ENCODE results near the gene ERCC2.

Gene ERCC2

GRCh38 chr19:45406226-45407090 is 36.1 kb upstream of the ERCC2 start, which contains the start of gene POLR1G:
TSS of gene POLR1G (plus strand) at chr19:45406644. CDS start at chr19:45406697, 53 bp downstream.
- Mint-ChIP-seq H3K9me3 (no peaks in the 10 kb centered on the region), H3K27me3 (peaks cover 22 to 27% of the 10 kb centered on the region in 2 donors), H3K36me3 (peaks cover 14 to 24% of the 10 kb centered on the region in 2 donors), H3K27ac (peak within 1 kb of the TSS; percentile 98), H3K4me3 (peak within 1 kb of the TSS; percentile 90), H3K4me1 (peaks cover 40 to 64% of the 10 kb centered on the region in 2 donors)
- peak; percentile 78 for DNase-seq
- peak; percentile 81 to 83 for ATAC-seq (replicated peaks)

DNA sequence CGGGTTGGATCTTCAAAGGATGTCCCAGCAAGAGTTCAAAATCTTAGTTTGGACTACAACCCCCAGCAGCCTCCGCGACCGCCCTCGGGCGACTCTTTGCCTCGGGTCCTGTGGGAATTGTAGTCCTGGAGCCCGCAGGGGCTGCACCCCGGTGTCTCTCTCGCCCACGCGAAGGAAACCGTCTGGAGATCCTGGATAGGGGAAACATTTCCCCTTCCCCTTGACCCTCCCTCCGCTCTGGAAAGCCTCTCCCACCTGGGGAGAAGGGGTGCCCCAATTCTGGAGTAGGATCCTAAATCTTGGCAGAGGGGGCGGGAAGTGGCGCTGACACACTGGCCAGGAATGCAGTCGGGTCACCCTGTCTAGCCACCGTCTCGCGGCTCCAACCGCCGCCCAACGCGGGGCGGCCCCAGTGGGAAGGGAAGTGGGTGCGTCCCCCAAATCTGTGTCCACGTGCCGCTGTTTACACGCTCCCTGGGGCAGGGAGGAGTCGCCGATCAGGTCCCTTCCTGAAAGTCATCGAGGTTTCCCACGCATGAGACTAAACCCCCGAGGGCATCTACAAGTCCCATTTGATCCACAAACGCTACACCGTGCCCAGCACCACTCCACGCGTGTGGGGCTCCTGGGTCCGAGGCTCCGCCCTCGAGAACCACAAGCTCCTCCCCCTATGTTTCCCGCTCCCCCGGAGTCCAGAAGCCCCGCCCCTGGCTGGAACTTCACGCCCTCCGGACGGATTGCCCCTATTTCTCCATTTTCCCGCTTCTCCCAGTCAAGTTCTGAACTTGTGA is 35.3 kb upstream of the ERCC2 start:
- no peaks in the 10 kb centered on the region for H3K9me3 Mint-ChIP-seq
- H3K27ac Mint-ChIP-seq = peak overlapping the region; percentile 98
- H3K4me3 Mint-ChIP-seq = peak overlapping the region; percentile 90
- H3K27me3 Mint-ChIP-seq = peaks cover 22 to 27% of the 10 kb centered on the region in 2 donors
- H3K36me3 Mint-ChIP-seq = peaks cover 11 to 19% of the 10 kb centered on the region in 2 donors
- H3K4me1 Mint-ChIP-seq = peaks cover 40 to 64% of the 10 kb centered on the region in 2 donors
- ATAC-seq (replicated peaks) (peak; percentile 67 to 71), DNase-seq (peak; percentile 81)

- ATAC-seq (replicated peaks) = no peak
- Mint-ChIP-seq H3K27me3 (peaks cover 27 to 28% of the 10 kb centered on the region in 2 donors), H3K4me1 (peaks cover 38 to 64% of the 10 kb centered on the region in 2 donors), H3K36me3 (peaks cover 11 to 15% of the 10 kb centered on the region in 2 donors), H3K4me3 (peak within 1 kb of the TSS; percentile 90), H3K9me3 (no peaks in the 10 kb centered on the region), H3K27ac (peak within 1 kb of the TSS; percentile 98)
- DNase-seq = peak; percentile 29
Measured at GRCh38 chr19:45404557-45405434, 34.4 kb upstream of the ERCC2 start, which contains the start of gene PPP1R13L. TSS of gene PPP1R13L (minus strand) at chr19:45405069. CDS start at chr19:45398318, 6,751 bp downstream.

- Mint-ChIP-seq H3K9me3 (no peaks in the 10 kb centered on the region), H3K27ac (peak overlapping the region; percentile 98), H3K27me3 (peaks cover 27 to 28% of the 10 kb centered on the region in 2 donors), H3K4me3 (peak overlapping the region; percentile 90), H3K36me3 (peaks cover 8 to 10% of the 10 kb centered on the region in 2 donors), H3K4me1 (peaks cover 34 to 57% of the 10 kb centered on the region in 2 donors)
- DNase-seq (peak; percentile 40), ATAC-seq (replicated peaks) (no peak)
Measured at GRCh38 chr19:45403781-45404556, 33.6 kb upstream of the ERCC2 start.

- no peak for ATAC-seq (replicated peaks)
- Mint-ChIP-seq H3K4me1 (peaks cover 30 to 55% of the 10 kb centered on the region in 2 donors), H3K27me3 (peaks cover 32 to 34% of the 10 kb centered on the region in 2 donors), H3K4me3 (no peak overlapping the region), H3K9me3 (no peaks in the 10 kb centered on the region), H3K27ac (no peak overlapping the region), H3K36me3 (peaks cover under 1 to 3% of the 10 kb centered on the region in 2 donors)
- DNase-seq = no peak
Measured at GRCh38 chr19:45403272-45403671, 32.9 kb upstream of the ERCC2 start.

- peak overlapping the region in 1 of 2 donors; percentile 29 for H3K4me3 Mint-ChIP-seq
- no peak for DNase-seq
- no peak for ATAC-seq (replicated peaks)
- H3K9me3 Mint-ChIP-seq = no peaks in the 10 kb centered on the region
- no peaks in the 10 kb centered on the region for H3K36me3 Mint-ChIP-seq
- H3K27me3 Mint-ChIP-seq = peaks cover 39 to 40% of the 10 kb centered on the region in 2 donors
- H3K27ac Mint-ChIP-seq = no peak overlapping the region
- H3K4me1 Mint-ChIP-seq = peaks cover 25 to 55% of the 10 kb centered on the region in 2 donors
Measured at GRCh38 chr19:45402298-45403061, 32.1 kb upstream of the ERCC2 start.

DNA sequence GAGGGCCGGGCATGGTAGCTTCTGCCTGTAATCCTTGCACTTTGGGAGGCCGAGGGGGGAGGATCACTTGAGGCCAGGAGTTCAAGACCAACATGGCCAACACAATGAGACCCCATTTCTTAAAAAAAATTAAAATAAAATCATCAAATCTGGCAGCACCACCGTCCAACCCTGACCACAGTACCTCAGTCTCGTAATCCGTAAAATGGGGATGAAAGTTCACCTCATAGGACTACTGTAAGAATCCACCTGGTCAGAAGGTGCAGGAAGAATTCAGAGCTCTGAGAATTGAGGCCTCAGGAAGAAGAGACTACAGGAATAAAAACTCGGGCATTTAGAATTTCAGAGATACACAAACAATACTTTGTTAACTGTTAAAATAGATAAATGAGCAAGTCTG is 31.4 kb upstream of the ERCC2 start:
- Mint-ChIP-seq H3K4me3 (no peak overlapping the region), H3K27me3 (peaks cover 46 to 47% of the 10 kb centered on the region in 2 donors)

DNA sequence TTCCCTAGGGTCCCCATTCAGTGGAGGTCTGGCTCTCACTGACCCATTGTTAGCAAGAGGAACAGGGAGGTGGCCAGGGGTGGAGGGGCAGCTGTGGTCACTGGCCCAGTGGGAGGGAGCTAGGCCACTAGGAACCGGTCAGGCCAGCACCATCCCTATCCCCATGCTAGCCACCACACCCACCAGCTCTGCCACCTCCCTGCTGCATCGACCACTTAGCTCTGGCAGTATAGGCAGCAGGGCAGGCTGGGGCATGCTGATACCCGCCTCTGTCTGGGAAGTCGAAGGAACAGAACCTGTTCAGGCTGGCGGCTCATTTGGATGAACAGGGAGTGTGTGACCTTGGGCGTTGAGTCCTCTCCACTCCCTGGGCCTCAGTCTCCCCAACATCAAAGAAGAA is 29.8 kb upstream of the ERCC2 start:
- no peaks in the 10 kb centered on the region for H3K36me3 Mint-ChIP-seq
- no peak overlapping the region for H3K27ac Mint-ChIP-seq
- H3K4me1 Mint-ChIP-seq = peaks cover 22 to 52% of the 10 kb centered on the region in 2 donors

More for the DNA sequence above, 31.4 kb upstream of the ERCC2 start:
- Mint-ChIP-seq H3K9me3 (no peaks in the 10 kb centered on the region), H3K4me1 (peaks cover 23 to 53% of the 10 kb centered on the region in 2 donors), H3K27ac (no peak overlapping the region), H3K36me3 (no peaks in the 10 kb centered on the region)
- no peak for ATAC-seq (replicated peaks)
- DNase-seq = no peak

GRCh38 chr19:45395821-45396617 is 25.6 kb upstream of the ERCC2 start:
- Mint-ChIP-seq H3K27me3 (peaks cover 37 to 40% of the 10 kb centered on the region in 2 donors), H3K4me1 (peaks cover 9 to 25% of the 10 kb centered on the region in 2 donors), H3K4me3 (no peak overlapping the region), H3K27ac (peak overlapping the region; percentile 22), H3K36me3 (no peaks in the 10 kb centered on the region), H3K9me3 (no peaks in the 10 kb centered on the region)
- ATAC-seq (replicated peaks) (no peak), DNase-seq (no peak)

More for the DNA sequence above, 29.8 kb upstream of the ERCC2 start:
- ATAC-seq (replicated peaks) = no peak
- no peaks in the 10 kb centered on the region for H3K9me3 Mint-ChIP-seq
- H3K4me3 Mint-ChIP-seq = no peak overlapping the region
- no peak for DNase-seq
- H3K27me3 Mint-ChIP-seq = peaks cover 59% of the 10 kb centered on the region in 2 donors

DNA sequence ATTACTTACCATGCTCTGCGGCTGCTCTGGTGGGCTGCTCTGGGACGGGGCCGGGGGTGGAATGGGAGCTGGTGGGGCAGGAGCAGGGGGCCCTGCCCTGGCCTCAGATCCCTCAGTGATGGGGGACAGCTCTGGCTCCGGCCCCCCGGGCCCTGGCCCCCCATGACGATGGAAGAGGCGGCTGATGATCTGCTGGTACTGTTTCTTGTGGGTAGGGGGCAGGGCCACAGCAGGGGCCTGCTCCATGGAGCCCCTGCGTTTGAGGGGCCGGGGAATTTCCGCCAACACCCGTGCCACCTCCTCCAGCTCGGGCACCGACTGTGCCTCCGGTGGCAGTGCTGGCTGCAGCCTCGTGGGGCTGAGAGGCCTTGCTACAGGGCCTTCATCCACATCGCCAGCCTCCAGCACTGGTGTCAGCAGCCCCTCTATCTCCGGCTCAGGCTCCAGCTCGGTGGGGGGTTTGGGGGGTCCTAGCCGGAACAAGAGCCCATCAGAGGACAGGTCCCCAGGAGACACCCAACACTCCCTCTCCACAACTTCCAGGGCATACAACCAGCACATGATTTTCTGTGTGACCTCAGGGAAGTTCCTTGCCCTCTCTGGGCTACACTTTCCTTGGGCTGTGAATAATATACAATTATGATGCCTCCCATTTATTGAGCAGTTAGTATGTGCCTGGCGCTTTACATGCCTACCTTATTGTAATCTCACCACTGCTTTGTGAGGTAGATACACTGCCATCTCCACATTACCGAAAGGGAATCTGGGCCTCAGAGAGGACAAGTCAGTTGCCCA is 21.7 kb upstream of the ERCC2 start:
- Mint-ChIP-seq H3K4me1 (peaks cover 5 to 16% of the 10 kb centered on the region in 2 donors), H3K27ac (peak overlapping the region; percentile 31), H3K36me3 (no peaks in the 10 kb centered on the region), H3K4me3 (no peak overlapping the region), H3K9me3 (no peaks in the 10 kb centered on the region), H3K27me3 (peaks cover 19 to 20% of the 10 kb centered on the region in 2 donors)
- DNase-seq (no peak), ATAC-seq (replicated peaks) (no peak)

GRCh38 chr19:45391346-45391745 is 21.0 kb upstream of the ERCC2 start:
- H3K36me3 Mint-ChIP-seq = no peaks in the 10 kb centered on the region
- DNase-seq (no peak), ATAC-seq (replicated peaks) (peak; percentile 68 to 70)
- peaks cover 14 to 20% of the 10 kb centered on the region in 2 donors for H3K27me3 Mint-ChIP-seq
- no peak overlapping the region for H3K4me3 Mint-ChIP-seq
- H3K27ac Mint-ChIP-seq = no peak overlapping the region
- H3K9me3 Mint-ChIP-seq = no peaks in the 10 kb centered on the region
- peaks cover 5 to 10% of the 10 kb centered on the region in 2 donors for H3K4me1 Mint-ChIP-seq

Data from stimulated activated naive B cell treated with anti-CD40 and anti-IgM and Interleukin-4, amounts not matched to agents 10 μg/mL and 1 μg/mL and 100 μg/mL, for 72 hours (primary cell).